Panc1 (cell line): ENCODE measurements around the gene ROCK2.

Experiments
- POLR2AphosphoS5 ChIP-seq: IDR thresholded peaks from 2 replicates; pipeline ENCODE4 v1.6.1; 2012; ENCODE audit warnings: mild to moderate bottlenecking, low read depth, low read length, moderate library complexity
- SIN3A ChIP-seq: IDR thresholded peaks from 2 replicates; pipeline ENCODE4 v1.6.1; 2012; ENCODE audit warnings: low read depth, mild to moderate bottlenecking, low read length, moderate library complexity, borderline replicate concordance; ENCODE audit not compliant: insufficient read depth
- TF ChIP-seq, protein P1 (sequence below): fragments of 450-650 bp; IDR thresholded peaks from 2 replicates; pipeline ENCODE4 v1.5.1; 2017; ENCODE audit warnings: mild to moderate bottlenecking
- TF ChIP-seq, protein P2 (sequence below), 2 experiments: IDR thresholded peaks; 2 replicates each; pipeline ENCODE4 v1.6.1; 2011 to 2012; ENCODE audit warnings: low read depth in 2 of 2, control low read depth in 1 of 2, low read length in 1 of 2, mild to moderate bottlenecking in 1 of 2, moderate library complexity in 1 of 2; ENCODE audit not compliant: insufficient read depth in 1 of 2

DNA sequence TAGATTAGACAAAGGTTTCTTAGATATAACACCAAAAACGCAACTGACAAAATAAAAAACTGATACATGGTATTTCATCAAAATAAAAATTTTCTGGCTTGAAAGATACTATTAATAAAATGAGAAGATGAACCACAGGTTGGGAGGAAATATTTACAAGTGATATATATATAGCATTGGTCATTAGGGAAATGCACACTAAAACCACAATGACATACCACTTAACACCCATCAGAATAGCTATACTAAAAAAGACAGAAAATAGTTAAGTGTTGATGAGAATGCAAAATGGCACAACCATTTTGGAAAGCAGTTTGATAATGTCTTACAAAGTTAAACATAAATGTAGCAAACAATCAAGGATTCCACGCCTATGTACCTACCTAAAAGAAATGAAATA is 105.3 kb downstream of the ROCK2 start:
- TF ChIP-seq POLR2AphosphoS5 (no peak), SIN3A (no peak)
- TF ChIP-seq, protein P1, sequence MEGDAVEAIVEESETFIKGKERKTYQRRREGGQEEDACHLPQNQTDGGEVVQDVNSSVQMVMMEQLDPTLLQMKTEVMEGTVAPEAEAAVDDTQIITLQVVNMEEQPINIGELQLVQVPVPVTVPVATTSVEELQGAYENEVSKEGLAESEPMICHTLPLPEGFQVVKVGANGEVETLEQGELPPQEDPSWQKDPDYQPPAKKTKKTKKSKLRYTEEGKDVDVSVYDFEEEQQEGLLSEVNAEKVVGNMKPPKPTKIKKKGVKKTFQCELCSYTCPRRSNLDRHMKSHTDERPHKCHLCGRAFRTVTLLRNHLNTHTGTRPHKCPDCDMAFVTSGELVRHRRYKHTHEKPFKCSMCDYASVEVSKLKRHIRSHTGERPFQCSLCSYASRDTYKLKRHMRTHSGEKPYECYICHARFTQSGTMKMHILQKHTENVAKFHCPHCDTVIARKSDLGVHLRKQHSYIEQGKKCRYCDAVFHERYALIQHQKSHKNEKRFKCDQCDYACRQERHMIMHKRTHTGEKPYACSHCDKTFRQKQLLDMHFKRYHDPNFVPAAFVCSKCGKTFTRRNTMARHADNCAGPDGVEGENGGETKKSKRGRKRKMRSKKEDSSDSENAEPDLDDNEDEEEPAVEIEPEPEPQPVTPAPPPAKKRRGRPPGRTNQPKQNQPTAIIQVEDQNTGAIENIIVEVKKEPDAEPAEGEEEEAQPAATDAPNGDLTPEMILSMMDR, result no peak
- TF ChIP-seq, protein P2, sequence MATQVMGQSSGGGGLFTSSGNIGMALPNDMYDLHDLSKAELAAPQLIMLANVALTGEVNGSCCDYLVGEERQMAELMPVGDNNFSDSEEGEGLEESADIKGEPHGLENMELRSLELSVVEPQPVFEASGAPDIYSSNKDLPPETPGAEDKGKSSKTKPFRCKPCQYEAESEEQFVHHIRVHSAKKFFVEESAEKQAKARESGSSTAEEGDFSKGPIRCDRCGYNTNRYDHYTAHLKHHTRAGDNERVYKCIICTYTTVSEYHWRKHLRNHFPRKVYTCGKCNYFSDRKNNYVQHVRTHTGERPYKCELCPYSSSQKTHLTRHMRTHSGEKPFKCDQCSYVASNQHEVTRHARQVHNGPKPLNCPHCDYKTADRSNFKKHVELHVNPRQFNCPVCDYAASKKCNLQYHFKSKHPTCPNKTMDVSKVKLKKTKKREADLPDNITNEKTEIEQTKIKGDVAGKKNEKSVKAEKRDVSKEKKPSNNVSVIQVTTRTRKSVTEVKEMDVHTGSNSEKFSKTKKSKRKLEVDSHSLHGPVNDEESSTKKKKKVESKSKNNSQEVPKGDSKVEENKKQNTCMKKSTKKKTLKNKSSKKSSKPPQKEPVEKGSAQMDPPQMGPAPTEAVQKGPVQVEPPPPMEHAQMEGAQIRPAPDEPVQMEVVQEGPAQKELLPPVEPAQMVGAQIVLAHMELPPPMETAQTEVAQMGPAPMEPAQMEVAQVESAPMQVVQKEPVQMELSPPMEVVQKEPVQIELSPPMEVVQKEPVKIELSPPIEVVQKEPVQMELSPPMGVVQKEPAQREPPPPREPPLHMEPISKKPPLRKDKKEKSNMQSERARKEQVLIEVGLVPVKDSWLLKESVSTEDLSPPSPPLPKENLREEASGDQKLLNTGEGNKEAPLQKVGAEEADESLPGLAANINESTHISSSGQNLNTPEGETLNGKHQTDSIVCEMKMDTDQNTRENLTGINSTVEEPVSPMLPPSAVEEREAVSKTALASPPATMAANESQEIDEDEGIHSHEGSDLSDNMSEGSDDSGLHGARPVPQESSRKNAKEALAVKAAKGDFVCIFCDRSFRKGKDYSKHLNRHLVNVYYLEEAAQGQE (IDR thresholded peaks at IDR 0.05; ENCODE audit: insufficient read depth in 1 of 2, low read depth in 2 of 2, low read length in 1 of 2), result no peak
